NCI-H2107 (cell line): ENCODE measurements around the gene TNFRSF6B.
"Not testable (repeated sequence)": the region's sequence is repeated elsewhere in the genome, so short reads cannot be mapped to it uniquely, and the experiment has no call there.

Source experiments
- DNase-seq: peaks from one replicate; lab custom pipeline; 2025; lab: John Stamatoyannopoulos, UW

TNFRSF6B gene, protein sequence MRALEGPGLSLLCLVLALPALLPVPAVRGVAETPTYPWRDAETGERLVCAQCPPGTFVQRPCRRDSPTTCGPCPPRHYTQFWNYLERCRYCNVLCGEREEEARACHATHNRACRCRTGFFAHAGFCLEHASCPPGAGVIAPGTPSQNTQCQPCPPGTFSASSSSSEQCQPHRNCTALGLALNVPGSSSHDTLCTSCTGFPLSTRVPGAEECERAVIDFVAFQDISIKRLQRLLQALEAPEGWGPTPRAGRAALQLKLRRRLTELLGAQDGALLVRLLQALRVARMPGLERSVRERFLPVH

DNA sequence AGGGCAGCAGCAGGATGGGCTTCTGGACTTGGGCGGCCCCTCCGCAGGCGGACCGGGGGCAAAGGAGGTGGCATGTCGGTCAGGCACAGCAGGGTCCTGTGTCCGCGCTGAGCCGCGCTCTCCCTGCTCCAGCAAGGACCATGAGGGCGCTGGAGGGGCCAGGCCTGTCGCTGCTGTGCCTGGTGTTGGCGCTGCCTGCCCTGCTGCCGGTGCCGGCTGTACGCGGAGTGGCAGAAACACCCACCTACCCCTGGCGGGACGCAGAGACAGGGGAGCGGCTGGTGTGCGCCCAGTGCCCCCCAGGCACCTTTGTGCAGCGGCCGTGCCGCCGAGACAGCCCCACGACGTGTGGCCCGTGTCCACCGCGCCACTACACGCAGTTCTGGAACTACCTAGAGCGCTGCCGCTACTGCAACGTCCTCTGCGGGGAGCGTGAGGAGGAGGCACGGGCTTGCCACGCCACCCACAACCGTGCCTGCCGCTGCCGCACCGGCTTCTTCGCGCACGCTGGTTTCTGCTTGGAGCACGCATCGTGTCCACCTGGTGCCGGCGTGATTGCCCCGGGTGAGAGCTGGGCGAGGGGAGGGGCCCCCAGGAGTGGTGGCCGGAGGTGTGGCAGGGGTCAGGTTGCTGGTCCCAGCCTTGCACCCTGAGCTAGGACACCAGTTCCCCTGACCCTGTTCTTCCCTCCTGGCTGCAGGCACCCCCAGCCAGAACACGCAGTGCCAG is at the start of gene TNFRSF6B:
Gene TNFRSF6B, plus strand, starts transcription at position 25 of the 729 bp plus-strand sequence. Its CDS starts 116 bp downstream, at position 141.
- no peak for DNase-seq

GRCh38 chr20:63648190-63648589 is 48.3 kb upstream of the TNFRSF6B start:
- DNase-seq: no peak

GRCh38 chr20:63648895-63649589 is 47.4 kb upstream of the TNFRSF6B start:
- DNase-seq: no peak

- not testable (repeated sequence) for DNase-seq
Observed at GRCh38 chr20:63650486-63650885, 46.0 kb upstream of the TNFRSF6B start.

DNA sequence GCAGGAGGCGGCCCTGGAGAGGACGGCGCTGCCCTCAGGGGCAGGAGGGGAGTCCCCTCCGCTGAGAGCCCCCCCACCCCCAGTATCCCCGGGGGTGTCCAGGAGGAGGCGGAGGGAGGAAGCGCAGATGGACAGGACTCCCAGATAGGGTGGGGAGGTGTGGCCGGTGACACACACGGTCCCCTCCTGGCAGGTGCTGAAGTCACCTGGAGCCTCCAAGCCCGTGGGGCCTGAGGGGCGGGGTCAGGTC is 44.6 kb upstream of the TNFRSF6B start:
- DNase-seq: no peak

DNA sequence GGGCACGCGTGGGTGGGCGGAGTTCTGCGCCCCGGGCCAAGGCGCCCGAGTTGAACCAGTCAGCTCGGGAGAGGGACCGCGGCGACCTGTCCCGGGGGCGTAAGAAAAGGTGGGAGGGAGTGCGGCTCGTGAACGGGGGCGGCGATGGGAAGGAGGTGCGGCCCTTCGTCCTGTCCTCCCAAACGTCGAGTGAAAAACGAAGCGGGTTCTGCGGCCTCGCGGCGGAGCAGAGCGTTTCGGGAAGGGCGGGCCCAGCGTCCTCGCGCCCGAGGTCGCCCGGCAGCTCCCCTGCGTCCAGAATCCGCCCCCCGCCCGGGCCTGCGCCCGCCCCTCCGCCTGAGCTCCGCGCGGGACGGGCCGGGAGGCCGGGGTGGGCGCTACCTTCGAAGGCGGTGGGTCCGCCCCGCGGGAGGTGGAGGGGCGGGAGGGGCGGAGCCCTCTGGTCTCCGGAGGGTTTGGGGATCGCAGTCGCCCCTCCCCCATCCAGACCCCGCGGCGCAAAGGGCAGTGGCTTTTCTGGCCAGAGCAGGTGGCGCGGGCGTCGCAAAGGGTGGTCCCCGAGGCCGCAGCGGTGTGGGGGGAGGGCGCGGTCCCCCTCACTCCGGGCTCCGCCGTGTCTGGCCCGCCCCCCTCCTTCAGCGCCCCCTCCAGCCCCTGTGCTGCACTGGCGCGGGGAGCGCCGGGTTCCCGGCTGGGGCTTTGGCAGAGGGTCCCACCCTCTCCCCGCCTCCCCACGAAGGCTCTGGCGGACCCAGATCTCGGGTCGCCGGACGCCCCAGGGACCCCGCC is 44.1 kb upstream of the TNFRSF6B start:
- no peak for DNase-seq

GRCh38 chr20:63653041-63653973 is 43.1 kb upstream of the TNFRSF6B start, which contains the start of gene STMN3:
Gene STMN3, minus strand, starts transcription at chr20:63653424. Its CDS starts 79 bp downstream, at chr20:63653345.
- DNase-seq: peak; percentile 65

GRCh38 chr20:63653974-63654668 is 42.3 kb upstream of the TNFRSF6B start:
- no peak for DNase-seq

DNA sequence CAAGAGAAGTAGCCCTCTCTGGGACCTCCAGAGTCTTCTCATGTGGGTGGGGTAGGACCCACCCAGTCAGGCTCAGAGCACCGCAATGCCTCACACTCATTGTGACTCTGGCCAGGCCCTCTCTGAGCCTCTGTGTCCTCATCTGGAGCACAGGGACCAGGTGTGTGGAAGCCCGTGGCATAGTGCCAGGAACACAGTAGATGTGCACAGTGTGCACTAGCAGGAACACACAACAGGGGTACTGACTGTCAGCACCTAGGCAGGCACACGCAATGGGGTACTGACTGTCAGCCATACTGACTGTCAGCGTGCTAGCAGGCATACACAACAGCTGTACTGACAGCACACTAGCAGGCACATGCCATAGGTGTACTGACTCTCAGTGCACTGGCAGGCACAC is 41.2 kb upstream of the TNFRSF6B start:
- no peak for DNase-seq

DNA sequence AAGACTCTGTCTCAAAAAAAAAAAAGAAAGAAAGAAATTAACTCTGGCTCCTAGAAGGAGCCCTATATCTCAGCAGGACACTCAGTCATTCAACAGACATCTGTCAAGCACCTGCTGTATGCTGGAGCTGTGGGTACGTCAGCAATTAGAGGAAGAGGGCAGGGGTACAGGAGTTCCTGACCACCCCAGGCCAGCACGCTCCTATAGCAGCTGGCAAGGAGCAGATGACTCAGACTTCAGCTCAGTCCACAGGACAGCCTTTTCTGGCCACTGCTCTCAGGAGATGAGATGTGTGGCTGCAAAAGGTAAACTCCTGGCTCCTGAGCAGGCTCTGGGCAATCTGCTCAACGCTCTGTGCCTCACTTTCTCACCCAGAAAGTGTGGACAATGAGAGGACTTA is 40.0 kb upstream of the TNFRSF6B start:
- no peak for DNase-seq

DNA sequence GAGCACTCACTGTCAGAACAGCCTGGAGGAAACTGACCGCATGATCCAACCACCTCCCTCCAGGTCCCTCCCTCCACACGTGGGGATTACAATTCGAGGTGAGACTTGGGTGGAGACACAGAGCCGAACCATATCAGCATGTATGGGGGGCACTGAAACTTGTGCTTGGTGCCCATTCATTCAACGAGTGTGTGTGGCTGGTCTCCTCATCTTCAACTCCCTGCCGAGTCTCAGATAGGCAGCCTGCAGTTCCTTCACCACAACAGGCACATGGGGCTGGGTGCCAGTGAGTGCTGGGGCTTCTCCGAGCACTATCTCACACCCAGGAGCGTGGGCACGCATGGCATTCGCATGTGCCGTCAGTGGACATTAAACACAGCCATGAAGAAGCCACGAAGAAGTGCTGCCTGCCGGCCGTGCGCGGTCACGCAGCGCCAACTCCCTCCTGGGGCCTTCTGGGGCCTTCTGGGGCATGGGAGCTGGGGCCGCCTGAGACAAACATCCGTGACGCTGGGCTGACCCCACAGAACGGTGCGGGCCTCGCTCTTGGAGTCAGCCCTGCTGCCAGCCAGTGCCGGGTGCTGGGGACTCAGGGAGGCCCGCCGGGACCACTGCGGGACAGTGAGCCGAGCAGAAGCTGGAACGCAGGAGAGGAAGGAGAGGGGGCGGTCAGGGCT is 39.1 kb upstream of the TNFRSF6B start:
- no peak for DNase-seq

GRCh38 chr20:63657937-63658748 is 38.3 kb upstream of the TNFRSF6B start, which contains the start of gene RTEL1:
Gene RTEL1, plus strand, starts transcription at chr20:63658312. Its CDS starts 1,091 bp downstream, at chr20:63659403.
- DNase-seq: peak; percentile 91

DNA sequence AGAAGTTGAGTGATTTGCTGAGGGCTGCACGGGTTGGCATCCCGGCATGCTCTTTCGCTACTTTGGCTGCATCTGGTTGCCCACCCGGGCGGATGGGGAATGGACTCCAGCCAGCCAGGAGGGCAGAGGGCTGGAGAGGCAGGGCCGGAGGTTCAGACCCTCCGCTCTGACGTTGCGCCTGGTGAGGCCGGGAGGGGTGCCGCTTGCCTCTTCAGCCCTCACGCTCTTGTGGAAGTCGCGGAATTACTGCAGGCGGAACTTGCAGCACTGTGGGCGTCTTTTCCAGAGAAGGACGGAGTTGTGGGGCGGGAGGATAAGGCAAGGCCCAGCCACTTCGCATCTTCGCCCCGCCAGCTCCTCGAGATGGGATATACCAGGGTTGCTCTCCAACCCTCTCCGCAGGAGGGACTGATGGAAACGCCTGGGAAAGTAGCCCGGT is 37.7 kb upstream of the TNFRSF6B start:
- DNase-seq: no peak

- DNase-seq: no peak
Observed at GRCh38 chr20:63659370-63659769, 37.1 kb upstream of the TNFRSF6B start.

DNA sequence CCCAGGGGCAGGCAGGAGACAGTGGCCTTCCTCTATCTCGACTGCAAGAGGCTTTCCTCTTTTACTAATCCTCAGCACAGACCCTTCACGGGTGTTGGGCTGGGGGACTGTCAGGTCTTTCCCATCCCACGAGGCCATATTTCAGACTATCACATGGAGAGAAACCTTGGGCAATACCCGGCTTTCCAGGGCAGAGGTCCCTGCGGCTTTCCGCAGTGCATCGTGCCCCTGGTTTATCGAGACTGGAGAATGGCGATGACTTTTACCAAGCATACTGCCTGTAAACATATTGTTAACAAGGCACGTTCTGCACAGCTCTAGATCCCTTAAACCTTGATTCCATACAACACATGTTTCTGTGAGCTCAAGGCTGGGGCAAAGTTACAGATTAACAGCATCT is 36.3 kb upstream of the TNFRSF6B start:
- DNase-seq: not testable (repeated sequence)

DNA sequence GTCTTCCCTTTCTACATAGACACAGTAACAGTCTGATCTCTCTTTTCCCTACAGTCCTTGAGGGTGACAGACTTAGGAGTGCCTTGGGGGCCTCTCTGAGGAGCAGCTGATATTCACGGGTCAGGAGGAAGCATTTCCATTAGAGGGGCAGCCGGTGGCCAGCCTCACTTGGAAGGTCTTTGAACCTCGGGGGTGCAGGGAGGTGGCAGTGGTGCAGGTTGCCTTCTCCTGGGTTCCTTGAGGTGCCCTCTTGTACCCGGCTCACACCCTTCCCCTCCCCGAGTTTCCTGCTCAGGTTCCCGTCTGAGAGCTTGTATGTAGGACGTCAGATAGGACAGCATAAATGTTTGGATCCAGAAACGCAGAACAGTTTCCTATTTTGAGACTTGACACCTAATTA is 35.8 kb upstream of the TNFRSF6B start:
- no peak for DNase-seq

DNA sequence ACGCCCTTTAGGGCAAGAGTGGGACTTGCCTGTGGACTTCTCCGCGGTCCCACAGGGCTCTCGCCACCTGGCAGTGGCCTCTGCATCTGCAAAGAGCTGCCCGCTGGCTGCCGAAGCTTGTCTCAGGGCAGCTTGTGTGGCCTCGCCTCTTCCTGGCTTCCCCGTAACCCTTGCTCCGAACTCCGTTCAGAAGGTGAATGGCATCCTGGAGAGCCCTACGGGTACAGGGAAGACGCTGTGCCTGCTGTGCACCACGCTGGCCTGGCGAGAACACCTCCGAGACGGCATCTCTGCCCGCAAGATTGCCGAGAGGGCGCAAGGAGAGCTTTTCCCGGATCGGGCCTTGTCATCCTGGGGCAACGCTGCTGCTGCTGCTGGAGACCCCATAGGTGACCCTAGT is 35.3 kb upstream of the TNFRSF6B start:
- no peak for DNase-seq

- DNase-seq: no peak
Observed at GRCh38 chr20:63661959-63662812, 34.3 kb upstream of the TNFRSF6B start.
